Measurements from ENCODE around the gene PKNOX2. TPM values are rescaled to one million over a fixed set of nuclear protein-coding genes. Genes with fewer than 3 reads are reported as not detected.

PKNOX2 gene, protein sequence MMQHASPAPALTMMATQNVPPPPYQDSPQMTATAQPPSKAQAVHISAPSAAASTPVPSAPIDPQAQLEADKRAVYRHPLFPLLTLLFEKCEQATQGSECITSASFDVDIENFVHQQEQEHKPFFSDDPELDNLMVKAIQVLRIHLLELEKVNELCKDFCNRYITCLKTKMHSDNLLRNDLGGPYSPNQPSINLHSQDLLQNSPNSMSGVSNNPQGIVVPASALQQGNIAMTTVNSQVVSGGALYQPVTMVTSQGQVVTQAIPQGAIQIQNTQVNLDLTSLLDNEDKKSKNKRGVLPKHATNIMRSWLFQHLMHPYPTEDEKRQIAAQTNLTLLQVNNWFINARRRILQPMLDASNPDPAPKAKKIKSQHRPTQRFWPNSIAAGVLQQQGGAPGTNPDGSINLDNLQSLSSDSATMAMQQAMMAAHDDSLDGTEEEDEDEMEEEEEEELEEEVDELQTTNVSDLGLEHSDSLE
- 1 to 10 TPM; 1.5 to 4.6 (median 2.8) TPM for total RNA-seq

DNA sequence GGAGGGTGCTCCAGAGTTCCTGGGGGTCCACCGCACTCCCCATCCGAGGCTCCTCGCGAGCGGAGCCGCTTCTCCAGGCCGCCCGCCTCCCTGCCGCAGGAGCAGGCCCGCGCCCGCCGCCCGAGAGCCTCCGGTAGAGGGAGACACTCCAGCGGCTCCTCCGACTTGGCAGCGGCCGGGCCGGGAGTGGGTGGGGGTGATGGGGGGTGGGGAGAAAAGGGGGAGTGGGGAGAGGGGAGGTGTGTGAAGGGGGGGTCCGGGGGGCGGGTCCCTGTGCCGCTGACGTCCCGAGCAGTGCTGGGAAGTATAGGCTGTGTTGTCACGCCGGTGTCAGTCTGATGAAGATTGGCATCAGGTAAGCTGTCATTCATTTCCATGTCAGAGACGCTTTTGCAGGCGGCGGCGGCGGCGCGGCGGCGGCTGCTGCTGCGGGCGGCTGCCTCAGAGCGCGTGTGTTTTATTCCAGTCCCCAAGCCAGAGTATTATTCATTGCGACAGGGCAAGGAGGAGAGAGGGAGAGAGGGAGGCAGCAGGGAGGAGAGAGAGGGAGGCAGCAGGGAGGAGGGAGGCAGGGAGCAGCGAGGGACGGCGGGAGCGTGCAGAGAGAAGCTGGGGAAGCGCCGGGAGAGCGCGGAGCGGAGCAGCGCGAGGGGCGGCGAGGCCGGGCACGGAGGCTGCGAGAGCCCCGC lies at the start of gene PKNOX2:
Gene PKNOX2 (plus strand): TSS at position 330 of the 689 bp plus-strand sequence. CDS start 186,555 bp downstream, outside the sequence.
- DNase-seq (ENCODE audit: low spot score in 2 of 2): peak; percentile 30 to 94
- intact Hi-C loops (cut with DNase I; ENCODE audit: low total_unique reads): loop anchor here (5.0 kb wide), 1 partner anchor 243 kb away; no protein-coding TSS in a partner anchor
- 1% methylated on average over 52 to 53 of the region's 58 CpGs for WGBS, 2 donors
- TF ChIP-seq CTCF (IDR thresholded peaks at IDR 0.05) (no peak), POLR2A (IDR thresholded peaks at IDR 0.05) (no peak)
- peak within 1 kb of the TSS; percentile 33 for H3K4me3 ChIP-seq (ENCODE audit: low read depth, poor library complexity, severe bottlenecking)

DNA sequence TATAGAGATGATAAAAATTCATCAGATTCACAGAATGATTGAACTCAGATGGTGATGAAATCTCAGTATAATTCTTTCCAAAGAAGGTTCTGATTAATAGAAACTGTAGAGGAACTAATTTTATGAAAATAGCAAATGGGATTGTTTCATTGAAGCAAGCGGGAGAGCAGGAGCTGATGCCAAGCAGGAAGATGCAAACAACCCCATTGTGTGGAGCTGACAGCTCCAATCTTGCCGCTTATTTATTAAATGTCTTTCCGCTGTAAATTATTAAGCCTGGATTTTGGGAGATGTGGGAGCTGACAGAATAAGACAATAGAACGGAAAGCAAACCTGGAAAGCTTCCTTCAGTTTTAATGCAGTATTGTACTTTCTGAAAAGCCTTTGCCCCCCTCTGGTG lies 47.1 kb upstream of the PKNOX2 start:
- H3K4me3 ChIP-seq (ENCODE audit: low read depth, poor library complexity, severe bottlenecking): no peak overlapping the region
- intact Hi-C loops (cut with DNase I; ENCODE audit: low total_unique reads): no loop called here
- TF ChIP-seq POLR2A (IDR thresholded peaks at IDR 0.05): no peak
- no peak for TF ChIP-seq CTCF (IDR thresholded peaks at IDR 0.05)
- DNase-seq (ENCODE audit: low spot score in 2 of 2): no peak
- WGBS, 2 donors: 51 to 60% methylated on average over 4 of the region's 4 CpGs

DNA sequence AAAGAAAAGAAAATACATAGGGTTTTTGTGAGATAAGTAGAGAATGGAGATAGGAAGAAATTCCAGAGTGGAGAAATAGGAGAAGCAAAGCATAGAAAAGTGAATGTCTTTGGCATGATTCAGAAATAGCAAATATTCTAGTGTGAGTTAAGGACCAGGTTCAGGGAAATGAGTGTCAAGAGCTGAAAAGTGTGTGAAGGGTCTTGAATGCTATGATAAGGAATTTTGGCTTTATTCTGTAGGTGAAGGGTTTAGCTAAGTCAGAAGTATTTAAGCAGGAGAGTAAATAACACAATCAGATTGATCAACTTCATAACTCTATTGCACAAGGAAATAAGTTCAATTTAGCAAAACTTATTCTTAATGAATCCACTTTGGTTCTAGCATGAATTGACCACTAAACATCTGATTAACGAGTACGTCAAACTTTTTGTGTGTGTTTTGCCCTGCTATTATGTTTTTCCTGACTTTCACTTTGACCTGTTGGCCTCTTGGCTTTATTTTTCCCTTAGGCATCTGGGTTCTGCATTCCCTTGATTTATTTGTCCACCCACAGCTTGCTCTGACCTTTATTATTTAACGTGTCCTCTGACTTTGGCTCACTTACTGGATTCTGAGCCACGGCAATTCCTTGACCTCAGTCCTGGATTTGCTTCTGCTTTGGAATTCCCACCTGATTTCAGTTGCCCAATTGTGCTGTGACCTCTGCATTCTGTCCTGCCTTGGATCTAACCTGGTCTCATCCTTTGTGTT lies 41.2 kb upstream of the PKNOX2 start:
- WGBS, 2 donors: 78 to 87% methylated on average over 4 of the region's 4 CpGs

GRCh38 chr11:125123947-125124617 lies 40.5 kb upstream of the PKNOX2 start:
- WGBS, 2 donors: 57 to 59% methylated on average over 10 of the region's 10 CpGs
- intact Hi-C loops (cut with DNase I; ENCODE audit: low total_unique reads): no loop called here
- no peak overlapping the region for H3K4me3 ChIP-seq (ENCODE audit: low read depth, poor library complexity, severe bottlenecking)
- peak in 1 of 2 donors; percentile 42 for DNase-seq (ENCODE audit: low spot score in 2 of 2)
- TF ChIP-seq POLR2A (IDR thresholded peaks at IDR 0.05): no peak
- TF ChIP-seq CTCF (IDR thresholded peaks at IDR 0.05): no peak

More for the DNA sequence above, 41.2 kb upstream of the PKNOX2 start:
- no peak for TF ChIP-seq CTCF (IDR thresholded peaks at IDR 0.05)
- TF ChIP-seq POLR2A (IDR thresholded peaks at IDR 0.05): no peak
- H3K4me3 ChIP-seq (ENCODE audit: low read depth, poor library complexity, severe bottlenecking): no peak overlapping the region
- no peak for DNase-seq (ENCODE audit: low spot score in 2 of 2)
- intact Hi-C loops (cut with DNase I; ENCODE audit: low total_unique reads): no loop called here

- DNase-seq (ENCODE audit: low spot score in 2 of 2): no peak
- intact Hi-C loops (cut with DNase I; ENCODE audit: low total_unique reads): no loop called here
- WGBS, 2 donors: 95 to 96% methylated on average over 4 of the region's 4 CpGs
- no peak overlapping the region for H3K4me3 ChIP-seq (ENCODE audit: low read depth, poor library complexity, severe bottlenecking)
- TF ChIP-seq CTCF (IDR thresholded peaks at IDR 0.05): no peak
- no peak for TF ChIP-seq POLR2A (IDR thresholded peaks at IDR 0.05)
Measured at GRCh38 chr11:125124618-125124992, 39.9 kb upstream of the PKNOX2 start.

All from lower leg skin (tissue), 4 donors.